ENCODE measurements around the gene EPAS1. TPM values are rescaled to one million over a fixed set of nuclear protein-coding genes. Genes with fewer than 3 reads are reported as not detected.
"Not testable (repeated sequence)": the region's sequence is repeated elsewhere in the genome, so short reads cannot be mapped to it uniquely, and the experiment has no call there.

The EPAS1 gene
- total RNA-seq, 2 donors from 2014 or later: 58.4 to 162 TPM

GRCh38 chr2:46394649-46395510, 97.7 kb downstream of the EPAS1 start:
- Histone ChIP-seq H3K9me3 (no peaks in the 10 kb centered on the region), H3K27me3 (no peaks in the 10 kb centered on the region), H3K27ac (no peak overlapping the region), H3K4me1 (no peaks in the 10 kb centered on the region), H3K4me3 (no peak overlapping the region), H3K36me3 (replicated peaks in 1 of 2; ENCODE audit: insufficient read depth in 1 of 2, low read depth in 2 of 2) (no peaks in the 10 kb centered on the region)
- no peak for ATAC-seq
- no peak for TF ChIP-seq POLR2A (IDR thresholded peaks at IDR 0.05)
- no peak for TF ChIP-seq CTCF (IDR thresholded peaks at IDR 0.05)
- 60 to 70% methylated on average over 9 of the region's 9 CpGs for WGBS, 2 donors
- intact Hi-C loops (cut with DNase I): no loop called here
- DNase-seq: no peak

GRCh38 chr2:46395730-46396129, 98.5 kb downstream of the EPAS1 start:
- H3K27me3 ChIP-seq; H3K27ac ChIP-seq; H3K36me3 ChIP-seq (replicated peaks in 1 of 2; ENCODE audit: insufficient read depth in 1 of 2, low read depth in 2 of 2); H3K4me3 ChIP-seq; ATAC-seq; DNase-seq; intact Hi-C loops (cut with DNase I); H3K9me3 ChIP-seq; H3K4me1 ChIP-seq: not testable (repeated sequence)
- WGBS, 2 donors: 75 to 77% methylated on average over 1 of the region's 1 CpG

GRCh38 chr2:46400016-46400415, 102.8 kb downstream of the EPAS1 start:
- Histone ChIP-seq H3K27ac (no peak overlapping the region), H3K4me1 (no peaks in the 10 kb centered on the region), H3K27me3 (no peaks in the 10 kb centered on the region), H3K9me3 (no peaks in the 10 kb centered on the region), H3K4me3 (no peak overlapping the region), H3K36me3 (replicated peaks in 1 of 2; ENCODE audit: insufficient read depth in 1 of 2, low read depth in 2 of 2) (no peaks in the 10 kb centered on the region)
- TF ChIP-seq CTCF (IDR thresholded peaks at IDR 0.05) (no peak), POLR2A (IDR thresholded peaks at IDR 0.05) (no peak)
- ATAC-seq: no peak
- no peak for DNase-seq
- 28 to 34% methylated on average over 1 of the region's 1 CpG for WGBS, 2 donors
- intact Hi-C loops (cut with DNase I): no loop called here

- no peak for TF ChIP-seq POLR2A (IDR thresholded peaks at IDR 0.05)
- TF ChIP-seq CTCF (IDR thresholded peaks at IDR 0.05): no peak
- no peak for ATAC-seq
- 87% methylated on average over 6 of the region's 6 CpGs for WGBS, 2 donors
- no peak for DNase-seq
- Histone ChIP-seq H3K36me3 (replicated peaks in 1 of 2; ENCODE audit: insufficient read depth in 1 of 2, low read depth in 2 of 2) (no peaks in the 10 kb centered on the region), H3K27me3 (no peaks in the 10 kb centered on the region), H3K9me3 (no peaks in the 10 kb centered on the region), H3K27ac (no peak overlapping the region), H3K4me3 (no peak overlapping the region), H3K4me1 (peaks cover under 1% of the 10 kb centered on the region)
- intact Hi-C loops (cut with DNase I): no loop called here
Observed at GRCh38 chr2:46402874-46403273, 105.7 kb downstream of the EPAS1 start.

GRCh38 chr2:46404181-46404759, 107.1 kb downstream of the EPAS1 start:
- no peaks in the 10 kb centered on the region for H3K36me3 ChIP-seq (replicated peaks in 1 of 2; ENCODE audit: insufficient read depth in 1 of 2, low read depth in 2 of 2)
- H3K4me3 ChIP-seq: no peak overlapping the region
- DNase-seq (no peak), ATAC-seq (no peak)
- intact Hi-C loops (cut with DNase I): no loop called here
- H3K27ac ChIP-seq: no peak overlapping the region
- 86 to 91% methylated on average over 8 of the region's 8 CpGs for WGBS, 2 donors
- H3K9me3 ChIP-seq: no peaks in the 10 kb centered on the region
- peaks cover 13% of the 10 kb centered on the region for H3K4me1 ChIP-seq
- no peaks in the 10 kb centered on the region for H3K27me3 ChIP-seq
- TF ChIP-seq POLR2A (IDR thresholded peaks at IDR 0.05) (no peak), CTCF (IDR thresholded peaks at IDR 0.05) (no peak)
